CD4-positive, alpha-beta T cell (primary cell): ENCODE results near the gene PALS2. TPM values are rescaled to one million over a fixed set of nuclear protein-coding genes. Genes with fewer than 3 reads are reported as not detected.

Experiments used
- ATAC-seq: fragments of 200-7000 bp; cut with Tn5 transposase; one replicate; pipeline ENCODE4 v1.10.0; 2022; ENCODE audit warnings: mild to moderate bottlenecking; ENCODE audit not compliant: poor library complexity
- CTCF ChIA-PET: fragments of 350-600 bp; sonication (Branson Sonifier 250); formaldehyde crosslinking; loops from one replicate; lab custom pipeline; 2021; ENCODE audit warnings: antibody characterized with exemption, inconsistent platforms; lab: Charles Lee
- POLR2A ChIA-PET: fragments of 350-600 bp; sonication (Branson Sonifier 250); formaldehyde crosslinking; loops from one replicate; lab custom pipeline; 2021; ENCODE audit warnings: antibody characterized with exemption, inconsistent platforms; lab: Charles Lee
- DNase-seq, 14 experiments: peaks; one replicate each; pipeline ENCODE4 v3.0.0-alpha.2; 2013 to 2020; ENCODE audit warnings: mixed read lengths in 2 of 14
- H3K27ac ChIP-seq, 2 donors: one replicate each; pipeline versions ENCODE4 v1.5.1 to v1.7.0; 2013; ENCODE audit warnings: low read length in 2 of 2, low read depth in 1 of 2, mild to moderate bottlenecking in 1 of 2
- H3K27me3 ChIP-seq, 2 experiments: 1 replicate in 1 of 2; 2 replicates in 1 of 2; pipeline versions ENCODE4 v1.6.1 to v1.7.0; 2013; ENCODE audit warnings: low read length in 2 of 2, control low read depth in 1 of 2, mild to moderate bottlenecking in 1 of 2, moderate library complexity in 1 of 2; ENCODE audit not compliant: insufficient read depth in 2 of 2, control insufficient read depth in 1 of 2
- H3K36me3 ChIP-seq: one replicate; pipeline ENCODE4 v1.6.1; 2013; ENCODE audit warnings: low read length, control low read depth; ENCODE audit not compliant: insufficient read depth
- H3K4me1 ChIP-seq: one replicate; pipeline ENCODE4 v1.6.1; 2013; ENCODE audit warnings: low read length, control low read depth; ENCODE audit not compliant: insufficient read depth
- H3K4me3 ChIP-seq: one replicate; pipeline ENCODE4 v1.5.1; 2013; ENCODE audit warnings: mild to moderate bottlenecking, low read length, moderate library complexity
- H3K9me3 ChIP-seq, 2 experiments: 1 replicate in 1 of 2; 2 replicates in 1 of 2; pipeline versions ENCODE4 v1.6.1 to v1.7.0; 2013; ENCODE audit warnings: low read length in 2 of 2, mild to moderate bottlenecking in 2 of 2, control low read depth in 1 of 2, moderate library complexity in 1 of 2; ENCODE audit not compliant: control insufficient read depth in 1 of 2, insufficient read depth in 1 of 2
- H3K27ac Mint-ChIP-seq: one replicate; pipeline ENCODE4 v1.8.0; 2020; ENCODE audit warnings: mixed read lengths
- H3K27me3 Mint-ChIP-seq: one replicate; pipeline ENCODE4 v1.8.0; 2021; ENCODE audit warnings: mixed read lengths
- H3K36me3 Mint-ChIP-seq: one replicate; pipeline ENCODE4 v1.8.0; 2021; ENCODE audit warnings: low read depth, mixed read lengths
- H3K4me1 Mint-ChIP-seq: one replicate; pipeline ENCODE4 v1.8.0; 2021; ENCODE audit warnings: low read depth, mixed read lengths
- H3K4me3 Mint-ChIP-seq: one replicate; pipeline ENCODE4 v1.8.0; 2020; ENCODE audit warnings: mild to moderate bottlenecking, mixed read lengths
- H3K9me3 Mint-ChIP-seq: one replicate; pipeline ENCODE4 v1.8.0; 2020; ENCODE audit warnings: mixed read lengths
- CTCF ChIP-seq: fragments of 200-600 bp; IDR thresholded peaks from one replicate; pipeline ENCODE4 v1.8.0; 2022; ENCODE audit warnings: antibody characterized with exemption, mild to moderate bottlenecking
- intact Hi-C, 2 experiments: fragments of 100-400 bp; cut with DNase I in 1 of 2; cut with micrococcal nuclease in 1 of 2; formaldehyde crosslinking; loops; one replicate each; pipeline versions ENCODE4 v1.15.1 to v1.9.0; 2023 to 2025; cut with DNase I, micrococcal nuclease
- total RNA-seq, 174 experiments: library from RNA in 2 of 174; stranded (reverse) in 2 of 174; gene quantifications; one replicate each; pipeline ENCODE4 v1.2.3 and lab custom pipeline; 2021 to 2026

The PALS2 gene
- total RNA-seq, 2 experiments from 2014 or later, result 35.0 to 53.2 TPM

DNA sequence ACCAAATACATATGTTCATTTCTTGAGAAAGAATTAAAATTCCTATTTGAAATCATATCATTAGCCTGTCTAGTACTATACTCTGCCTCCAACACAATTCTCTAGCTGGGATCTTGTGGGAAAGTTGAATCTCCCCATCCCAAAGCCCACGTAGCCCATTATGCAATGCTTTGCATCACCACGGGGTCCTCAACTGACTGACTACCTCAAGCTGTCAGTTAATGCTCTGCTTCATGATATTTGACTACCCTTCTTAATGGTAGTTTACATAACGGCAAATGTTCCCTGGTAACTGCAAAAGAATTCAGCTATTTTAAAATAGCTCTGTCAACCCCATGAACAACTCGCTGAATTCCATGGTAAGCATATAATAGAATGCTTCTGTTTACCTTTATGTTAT lies 23.3 kb upstream of the PALS2 start:
- Histone ChIP-seq H3K4me3 (no peak overlapping the region), H3K27me3 (no peaks in the 10 kb centered on the region), H3K27ac (no peak overlapping the region), H3K4me1 (no peaks in the 10 kb centered on the region), H3K36me3 (no peaks in the 10 kb centered on the region), H3K9me3 (no peaks in the 10 kb centered on the region)
- Mint-ChIP-seq H3K9me3 (no peaks in the 10 kb centered on the region), H3K36me3 (no peaks in the 10 kb centered on the region), H3K27me3 (peaks cover 18% of the 10 kb centered on the region), H3K4me3 (no peak overlapping the region), H3K4me1 (no peaks in the 10 kb centered on the region), H3K27ac (no peak overlapping the region)
- ATAC-seq, result no peak
- intact Hi-C loops, result no loop called here
- no peak for TF ChIP-seq CTCF
- DNase-seq, result no peak
- ChIA-PET CTCF (no interaction called here), POLR2A (no interaction called here)

GRCh38 chr7:24555184-24555583 lies 18.1 kb upstream of the PALS2 start:
- H3K36me3 Mint-ChIP-seq, result no peaks in the 10 kb centered on the region
- H3K4me1 Mint-ChIP-seq, result peaks cover 3% of the 10 kb centered on the region
- POLR2A ChIA-PET, result no interaction called here
- no peak overlapping the region for H3K4me3 Mint-ChIP-seq
- no peak overlapping the region for H3K27ac ChIP-seq
- CTCF ChIA-PET, result no interaction called here
- no peak for TF ChIP-seq CTCF
- H3K4me3 ChIP-seq, result no peak overlapping the region
- DNase-seq (no peak), ATAC-seq (no peak)
- no peaks in the 10 kb centered on the region for H3K27me3 ChIP-seq
- H3K27me3 Mint-ChIP-seq, result peaks cover 8% of the 10 kb centered on the region
- H3K4me1 ChIP-seq, result no peaks in the 10 kb centered on the region
- H3K9me3 Mint-ChIP-seq, result no peaks in the 10 kb centered on the region
- no peaks in the 10 kb centered on the region for H3K9me3 ChIP-seq
- no peaks in the 10 kb centered on the region for H3K36me3 ChIP-seq
- H3K27ac Mint-ChIP-seq, result no peak overlapping the region
- intact Hi-C loops, result no loop called here

GRCh38 chr7:24555719-24556118 lies 17.5 kb upstream of the PALS2 start:
- H3K9me3 ChIP-seq, result no peaks in the 10 kb centered on the region
- H3K36me3 ChIP-seq, result no peaks in the 10 kb centered on the region
- Mint-ChIP-seq H3K4me3 (no peak overlapping the region), H3K9me3 (no peaks in the 10 kb centered on the region), H3K27me3 (peaks cover 8% of the 10 kb centered on the region), H3K27ac (no peak overlapping the region), H3K4me1 (peaks cover 8% of the 10 kb centered on the region), H3K36me3 (no peaks in the 10 kb centered on the region)
- H3K27ac ChIP-seq, result no peak overlapping the region
- no peak for TF ChIP-seq CTCF
- H3K4me3 ChIP-seq, result no peak overlapping the region
- DNase-seq (no peak), ATAC-seq (no peak)
- ChIA-PET CTCF (no interaction called here), POLR2A (no interaction called here)
- intact Hi-C loops, result no loop called here
- H3K4me1 ChIP-seq, result peaks cover 4% of the 10 kb centered on the region
- H3K27me3 ChIP-seq, result no peaks in the 10 kb centered on the region
